GM13976 (cell line): ENCODE results near the gene CXorf49B.

Source experiments
- DNase-seq: peaks from one replicate; pipeline ENCODE4 v3.0.0; 2012; ENCODE audit warnings: low spot score
- in situ Hi-C: fragments of 300-500 bp; cut with MboI; formaldehyde crosslinking; loops from one replicate; pipeline ENCODE4 v1.12.0; 2022; ENCODE audit warnings: low sequenced_read_pairs, mixed read lengths, inconsistent platforms; ENCODE audit not compliant: unreplicated experiment
- TF ChIP-seq, protein P1 (sequence below): IDR thresholded peaks from 2 replicates; pipeline ENCODE4 v1.5.1; 2012; ENCODE audit warnings: borderline replicate concordance, mild to moderate bottlenecking; ENCODE audit not compliant: insufficient read depth; ENCODE audit errors: extremely low read depth, missing control alignments, control extremely low read depth

The CXorf49B gene

DNA sequence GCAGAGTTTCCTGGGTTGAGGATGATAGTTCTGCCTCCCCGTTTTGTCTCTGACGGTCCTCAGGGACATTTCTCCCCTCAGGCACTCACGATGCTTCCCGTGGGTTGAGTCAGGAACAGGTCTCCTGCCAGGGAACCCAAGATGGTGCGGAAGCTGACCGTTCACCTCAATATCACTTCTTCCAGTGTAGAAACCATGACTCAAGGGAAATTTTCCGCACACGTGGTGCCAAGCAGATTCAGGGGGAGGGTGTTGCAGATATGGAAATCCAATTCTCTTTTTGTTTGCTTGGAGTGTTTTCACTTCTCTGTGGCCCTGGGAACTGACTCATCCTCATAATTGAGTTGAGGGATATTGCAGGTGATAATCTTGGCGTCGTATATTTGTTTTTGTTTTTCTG is 46.7 kb downstream of the CXorf49B start:
- TF ChIP-seq, protein P1, sequence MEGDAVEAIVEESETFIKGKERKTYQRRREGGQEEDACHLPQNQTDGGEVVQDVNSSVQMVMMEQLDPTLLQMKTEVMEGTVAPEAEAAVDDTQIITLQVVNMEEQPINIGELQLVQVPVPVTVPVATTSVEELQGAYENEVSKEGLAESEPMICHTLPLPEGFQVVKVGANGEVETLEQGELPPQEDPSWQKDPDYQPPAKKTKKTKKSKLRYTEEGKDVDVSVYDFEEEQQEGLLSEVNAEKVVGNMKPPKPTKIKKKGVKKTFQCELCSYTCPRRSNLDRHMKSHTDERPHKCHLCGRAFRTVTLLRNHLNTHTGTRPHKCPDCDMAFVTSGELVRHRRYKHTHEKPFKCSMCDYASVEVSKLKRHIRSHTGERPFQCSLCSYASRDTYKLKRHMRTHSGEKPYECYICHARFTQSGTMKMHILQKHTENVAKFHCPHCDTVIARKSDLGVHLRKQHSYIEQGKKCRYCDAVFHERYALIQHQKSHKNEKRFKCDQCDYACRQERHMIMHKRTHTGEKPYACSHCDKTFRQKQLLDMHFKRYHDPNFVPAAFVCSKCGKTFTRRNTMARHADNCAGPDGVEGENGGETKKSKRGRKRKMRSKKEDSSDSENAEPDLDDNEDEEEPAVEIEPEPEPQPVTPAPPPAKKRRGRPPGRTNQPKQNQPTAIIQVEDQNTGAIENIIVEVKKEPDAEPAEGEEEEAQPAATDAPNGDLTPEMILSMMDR: no peak
- in situ Hi-C loops: no loop called here
- DNase-seq: no peak

DNA sequence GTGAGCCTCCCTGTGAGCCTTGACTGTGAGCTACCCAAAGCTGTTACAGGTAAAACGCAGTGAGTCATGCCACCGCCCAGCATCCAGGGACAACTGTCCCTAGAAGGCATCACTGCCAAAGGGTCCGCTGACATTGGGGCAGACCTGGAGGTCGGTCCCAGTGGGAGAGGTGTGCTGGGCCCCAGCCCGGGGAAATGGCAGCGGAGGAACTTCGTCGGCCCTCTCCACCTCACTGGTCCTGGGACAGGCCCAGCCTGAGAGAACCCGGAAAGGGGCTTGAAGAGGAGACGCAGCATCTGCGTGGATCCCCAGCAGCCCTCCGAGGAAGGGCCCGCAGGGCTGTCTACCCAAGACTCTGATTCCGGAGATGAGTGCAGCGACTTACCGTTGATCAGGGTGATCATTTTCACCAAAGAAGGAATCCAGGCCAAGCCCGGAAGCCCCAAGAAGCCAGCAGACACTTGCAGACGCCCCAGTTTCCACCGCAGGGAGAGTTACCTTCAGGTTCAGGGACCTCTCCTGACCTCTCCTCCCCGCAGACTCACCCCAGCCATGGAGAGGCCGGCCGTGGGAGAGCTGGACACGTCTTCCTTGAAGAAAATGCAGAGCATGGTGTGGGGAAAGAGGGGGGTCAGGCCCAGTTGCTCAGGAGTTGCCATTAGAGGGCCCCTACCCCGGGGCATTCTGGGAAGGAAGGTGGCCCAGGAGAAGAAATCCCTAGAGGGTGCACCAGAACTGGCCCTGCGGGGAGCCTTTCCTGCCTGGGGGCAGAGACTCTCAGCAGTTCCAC is 51.2 kb downstream of the CXorf49B start:
- in situ Hi-C loops: no loop called here
- TF ChIP-seq, protein P1: no peak
- DNase-seq: no peak

DNA sequence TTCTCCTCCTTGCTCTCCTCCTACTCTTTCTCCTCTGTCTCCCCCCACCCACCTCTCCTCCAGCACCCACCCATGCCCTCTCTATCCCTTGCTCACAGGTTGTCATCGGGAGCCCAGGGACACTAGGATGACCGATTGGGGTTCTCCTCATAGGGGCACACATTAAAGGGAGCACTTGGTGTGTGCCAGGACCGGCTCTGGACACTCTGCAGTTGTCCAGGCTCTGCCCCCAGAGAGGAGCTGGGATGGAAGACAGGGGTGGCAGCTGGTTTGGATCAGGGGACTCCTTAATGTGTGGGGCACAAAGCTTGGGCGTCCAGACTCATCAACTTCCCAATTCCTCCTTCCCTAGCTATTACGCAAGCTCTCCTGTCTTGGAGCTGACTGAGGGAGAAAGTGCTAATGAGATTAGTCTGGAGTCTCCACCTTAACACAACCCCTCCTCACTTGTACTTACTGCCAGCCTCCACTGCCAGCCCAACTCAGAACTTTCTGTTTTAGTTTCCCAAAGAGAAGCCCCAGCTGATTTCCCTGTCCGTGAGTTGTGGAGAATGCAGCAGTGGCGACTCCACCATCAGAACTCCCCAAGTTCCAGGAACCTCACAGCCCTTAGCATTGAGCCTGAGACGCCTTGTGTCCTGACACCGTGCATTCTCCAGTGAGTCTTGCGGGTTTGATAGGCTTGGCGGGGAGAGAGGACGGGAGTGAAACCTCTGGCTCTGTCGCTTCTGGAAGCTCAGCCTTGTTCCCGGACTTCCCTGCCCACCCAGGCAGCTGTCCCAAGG is 52.2 kb downstream of the CXorf49B start:
- TF ChIP-seq, protein P1: no peak
- in situ Hi-C loops: no loop called here
- DNase-seq: no peak

DNA sequence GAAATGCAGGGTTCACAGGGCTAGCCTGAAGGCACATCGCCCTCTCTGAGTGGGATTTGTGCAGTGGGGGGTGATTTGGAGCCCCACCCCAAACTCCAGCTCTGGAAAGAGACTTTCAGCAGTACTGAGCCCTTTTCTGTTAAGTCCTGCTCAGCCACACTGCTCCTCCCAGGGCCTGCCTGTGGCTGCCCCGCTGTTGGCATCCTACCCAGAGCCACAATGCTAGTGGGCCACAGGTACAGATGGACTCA is 52.7 kb downstream of the CXorf49B start:
- DNase-seq: no peak
- TF ChIP-seq, protein P1: no peak
- in situ Hi-C loops: no loop called here
